Brain microvascular endothelial cell (primary cell): ENCODE results near the gene LMNA.
"Not testable (repeated sequence)": the region's sequence is repeated elsewhere in the genome, so short reads cannot be mapped to it uniquely, and the experiment has no call there.

Experiments used
- DNase-seq: peaks from one replicate; pipeline ENCODE4 v3.0.0-alpha.2; 2020
- H3K27ac ChIP-seq: fragments of 250-450 bp; sonication (Bioruptor Pico); 2 replicates; pipeline ENCODE4 v1.5.1; 2020; ENCODE audit warnings: mild to moderate bottlenecking, moderate library complexity
- H3K27me3 ChIP-seq: fragments of 250-450 bp; sonication (Bioruptor Pico); replicated peaks from 2 replicates; pipeline ENCODE4 v1.5.1; 2020; ENCODE audit warnings: mild to moderate bottlenecking
- H3K36me3 ChIP-seq: fragments of 250-450 bp; sonication (Bioruptor Pico); replicated peaks from 2 replicates; pipeline ENCODE4 v1.5.1; 2020; ENCODE audit warnings: mild to moderate bottlenecking
- H3K4me3 ChIP-seq: 2 replicates; pipeline ENCODE4 v1.5.1; 2011; ENCODE audit warnings: low read depth, mild to moderate bottlenecking, control low read depth, low read length, moderate library complexity
- CTCF ChIP-seq: IDR thresholded peaks from 2 replicates; pipeline ENCODE4 v1.5.1; 2011; ENCODE audit warnings: low read depth, mild to moderate bottlenecking, moderate library complexity, low read length, control low read depth, inconsistent platforms; ENCODE audit errors: missing control alignments
- in situ Hi-C: cut with HindIII; loops from 2 replicates; pipeline ENCODE4 v1.10.0; 2017; ENCODE audit warnings: low sequenced_read_pairs, low pct_ligation_motif_present

The LMNA gene

GRCh38 chr1:156115514-156116374, 1.2 kb downstream of the LMNA start:
- peaks cover 12% of the 10 kb centered on the region for H3K36me3 ChIP-seq
- peak overlapping the region; percentile 80 for H3K27ac ChIP-seq
- peak; percentile 62 for DNase-seq
- in situ Hi-C loops = no loop called here
- TF ChIP-seq CTCF = no peak
- H3K4me3 ChIP-seq = peak overlapping the region; percentile 100
- H3K27me3 ChIP-seq = no peaks in the 10 kb centered on the region

DNA sequence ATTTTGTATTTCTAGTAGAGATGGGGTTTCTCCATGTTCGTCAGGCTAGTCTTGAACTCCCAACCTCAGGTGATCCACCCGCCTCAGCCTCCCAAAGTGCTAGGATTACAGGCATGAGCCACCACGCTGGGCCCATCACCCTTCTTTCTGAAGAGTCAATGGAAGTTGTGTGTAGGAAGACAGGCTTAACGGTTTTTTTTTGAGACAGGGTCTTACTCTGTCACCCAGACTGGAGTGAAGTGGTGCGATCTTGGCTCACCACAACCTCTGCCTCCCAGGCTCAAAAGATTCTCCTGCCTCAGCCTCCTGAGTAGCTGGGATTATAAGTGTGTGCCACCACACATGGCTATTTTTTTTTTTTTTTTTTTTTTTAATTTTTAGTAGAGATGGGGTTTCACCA, 2.2 kb downstream of the LMNA start:
- H3K27me3 ChIP-seq, in situ Hi-C loops, DNase-seq: not testable (repeated sequence)
- peaks cover 16% of the 10 kb centered on the region for H3K36me3 ChIP-seq
- peak overlapping the region; percentile 80 for H3K27ac ChIP-seq
- H3K4me3 ChIP-seq = peak overlapping the region; percentile 100

GRCh38 chr1:156117414-156118176, 3.1 kb downstream of the LMNA start:
- no peak for TF ChIP-seq CTCF
- peaks cover 16% of the 10 kb centered on the region for H3K36me3 ChIP-seq
- in situ Hi-C loops = no loop called here
- DNase-seq = no peak
- H3K27ac ChIP-seq = peak overlapping the region; percentile 74
- H3K4me3 ChIP-seq = peak overlapping the region; percentile 39
- H3K27me3 ChIP-seq = no peaks in the 10 kb centered on the region

- Histone ChIP-seq H3K36me3 (peaks cover 16% of the 10 kb centered on the region), H3K4me3 (peak overlapping the region; percentile 39), H3K27me3 (no peaks in the 10 kb centered on the region), H3K27ac (peak overlapping the region; percentile 74)
- in situ Hi-C loops = no loop called here
- no peak for TF ChIP-seq CTCF
- DNase-seq = no peak
Observed at GRCh38 chr1:156118177-156118868, 3.8 kb downstream of the LMNA start.

DNA sequence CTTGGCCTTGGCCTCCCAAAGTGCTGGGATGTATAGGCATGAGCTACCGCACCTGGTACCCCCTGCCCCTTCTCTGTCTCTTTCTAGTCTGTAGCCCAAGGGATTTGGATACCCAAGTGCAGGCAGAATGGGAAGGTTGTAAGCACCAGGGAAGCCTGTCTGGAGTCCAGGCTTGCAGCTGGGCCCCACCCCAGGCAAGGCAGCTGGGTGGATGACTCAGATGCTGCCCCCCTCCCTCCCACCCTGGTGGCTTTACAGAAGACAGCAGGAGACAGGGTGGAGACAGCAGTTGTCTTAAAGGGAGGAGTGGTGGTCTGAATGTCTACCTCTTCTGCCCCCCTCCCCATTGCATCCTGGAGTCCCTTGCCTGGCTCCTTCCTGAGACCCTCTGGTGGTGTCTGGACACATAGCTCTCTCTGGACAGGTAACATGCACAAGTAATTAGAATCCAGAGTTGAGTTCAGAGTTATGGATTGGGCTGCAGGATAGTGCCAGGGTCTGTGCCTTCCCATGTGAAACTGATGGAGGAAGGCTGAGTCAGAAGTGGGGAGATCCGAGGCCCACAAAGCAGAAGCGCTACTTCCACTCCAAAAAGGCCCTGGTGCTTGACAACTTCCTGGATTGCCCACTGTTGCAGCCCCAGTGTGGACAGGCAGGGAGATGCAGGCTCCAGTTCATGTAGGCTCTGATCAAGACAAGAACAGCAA, 5.1 kb downstream of the LMNA start:
- DNase-seq = peak; percentile 78
- no peaks in the 10 kb centered on the region for H3K27me3 ChIP-seq
- peaks cover 15% of the 10 kb centered on the region for H3K36me3 ChIP-seq
- TF ChIP-seq CTCF = no peak
- in situ Hi-C loops = no loop called here
- peak overlapping the region; percentile 26 for H3K4me3 ChIP-seq
- H3K27ac ChIP-seq = peak overlapping the region; percentile 74
